GM12874 (cell line): ENCODE measurements around the gene PRKCQ.

ENCODE experiments used
- TF ChIP-seq, protein P1 (sequence below): IDR thresholded peaks from 2 replicates; pipeline ENCODE4 v1.5.1; 2011; ENCODE audit warnings: low read depth, mild to moderate bottlenecking, control low read depth, low read length, moderate library complexity; ENCODE audit not compliant: insufficient read depth

Gene PRKCQ

DNA sequence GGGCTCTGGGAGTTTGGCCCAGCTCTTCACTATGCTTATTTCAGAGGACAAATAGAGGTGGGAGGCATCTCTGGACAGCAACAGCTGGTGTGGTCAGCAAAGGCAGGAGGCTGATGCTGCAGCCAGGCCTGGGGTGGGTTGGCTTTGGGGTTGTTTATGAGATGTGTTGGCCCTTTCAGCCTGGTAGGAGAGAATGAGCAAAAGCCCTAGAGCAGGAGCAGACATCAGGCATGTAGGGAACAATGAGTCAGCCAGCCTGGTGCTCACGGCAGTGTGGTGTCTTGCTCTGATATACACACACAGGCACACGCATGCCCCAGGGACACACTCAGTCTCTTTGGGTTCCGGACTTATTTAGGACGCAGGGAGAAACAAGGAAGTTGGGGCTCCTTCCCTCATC lies 157.1 kb downstream of the PRKCQ start:
- TF ChIP-seq, protein P1, sequence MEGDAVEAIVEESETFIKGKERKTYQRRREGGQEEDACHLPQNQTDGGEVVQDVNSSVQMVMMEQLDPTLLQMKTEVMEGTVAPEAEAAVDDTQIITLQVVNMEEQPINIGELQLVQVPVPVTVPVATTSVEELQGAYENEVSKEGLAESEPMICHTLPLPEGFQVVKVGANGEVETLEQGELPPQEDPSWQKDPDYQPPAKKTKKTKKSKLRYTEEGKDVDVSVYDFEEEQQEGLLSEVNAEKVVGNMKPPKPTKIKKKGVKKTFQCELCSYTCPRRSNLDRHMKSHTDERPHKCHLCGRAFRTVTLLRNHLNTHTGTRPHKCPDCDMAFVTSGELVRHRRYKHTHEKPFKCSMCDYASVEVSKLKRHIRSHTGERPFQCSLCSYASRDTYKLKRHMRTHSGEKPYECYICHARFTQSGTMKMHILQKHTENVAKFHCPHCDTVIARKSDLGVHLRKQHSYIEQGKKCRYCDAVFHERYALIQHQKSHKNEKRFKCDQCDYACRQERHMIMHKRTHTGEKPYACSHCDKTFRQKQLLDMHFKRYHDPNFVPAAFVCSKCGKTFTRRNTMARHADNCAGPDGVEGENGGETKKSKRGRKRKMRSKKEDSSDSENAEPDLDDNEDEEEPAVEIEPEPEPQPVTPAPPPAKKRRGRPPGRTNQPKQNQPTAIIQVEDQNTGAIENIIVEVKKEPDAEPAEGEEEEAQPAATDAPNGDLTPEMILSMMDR, result no peak

DNA sequence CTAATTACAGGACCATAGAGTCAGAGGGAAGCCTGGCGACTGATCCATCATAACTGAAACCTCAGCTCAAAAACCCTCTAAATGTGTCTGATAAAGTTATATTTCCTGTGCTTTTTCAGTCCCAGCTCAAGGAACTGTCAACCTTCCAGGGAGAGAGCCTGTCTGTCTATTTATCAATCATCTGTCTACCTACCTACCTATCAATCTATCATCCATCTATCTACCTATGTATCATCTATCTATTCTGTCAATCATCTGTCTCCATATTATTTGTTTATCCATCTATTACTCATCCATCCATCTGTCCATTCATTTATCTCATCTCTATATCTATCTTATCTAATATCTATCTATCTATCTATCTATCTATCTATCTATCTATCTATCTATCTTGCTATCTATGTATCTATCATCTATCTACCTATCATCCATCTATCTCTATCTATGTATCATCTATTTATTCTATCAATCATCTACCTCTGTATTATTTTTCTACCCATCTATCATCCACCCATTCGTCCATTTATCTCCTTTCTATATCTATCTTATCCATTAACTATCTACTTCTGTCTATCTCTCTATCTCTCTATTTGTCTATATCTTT lies 161.4 kb downstream of the PRKCQ start:
- TF ChIP-seq, protein P1, result no peak

DNA sequence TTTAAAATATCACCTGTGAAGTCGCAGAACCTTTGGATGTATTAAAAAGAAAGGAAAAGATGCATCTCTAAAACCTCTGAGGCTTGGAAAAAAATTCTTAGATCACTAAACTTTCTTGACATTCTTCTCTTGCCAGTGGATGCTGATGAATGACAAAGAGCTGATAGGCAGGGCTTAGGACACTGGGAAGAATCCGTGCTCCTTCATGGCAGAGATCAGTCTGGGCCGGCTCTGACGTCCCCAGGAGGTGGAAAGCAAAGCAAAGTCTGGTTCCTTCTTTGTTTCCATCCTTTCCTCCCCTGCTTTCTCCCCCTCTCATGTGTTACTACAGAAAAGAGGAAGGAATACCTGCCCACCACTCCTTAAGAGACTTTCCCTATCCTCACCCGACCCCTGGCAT lies 161.9 kb downstream of the PRKCQ start:
- TF ChIP-seq, protein P1, result no peak

DNA sequence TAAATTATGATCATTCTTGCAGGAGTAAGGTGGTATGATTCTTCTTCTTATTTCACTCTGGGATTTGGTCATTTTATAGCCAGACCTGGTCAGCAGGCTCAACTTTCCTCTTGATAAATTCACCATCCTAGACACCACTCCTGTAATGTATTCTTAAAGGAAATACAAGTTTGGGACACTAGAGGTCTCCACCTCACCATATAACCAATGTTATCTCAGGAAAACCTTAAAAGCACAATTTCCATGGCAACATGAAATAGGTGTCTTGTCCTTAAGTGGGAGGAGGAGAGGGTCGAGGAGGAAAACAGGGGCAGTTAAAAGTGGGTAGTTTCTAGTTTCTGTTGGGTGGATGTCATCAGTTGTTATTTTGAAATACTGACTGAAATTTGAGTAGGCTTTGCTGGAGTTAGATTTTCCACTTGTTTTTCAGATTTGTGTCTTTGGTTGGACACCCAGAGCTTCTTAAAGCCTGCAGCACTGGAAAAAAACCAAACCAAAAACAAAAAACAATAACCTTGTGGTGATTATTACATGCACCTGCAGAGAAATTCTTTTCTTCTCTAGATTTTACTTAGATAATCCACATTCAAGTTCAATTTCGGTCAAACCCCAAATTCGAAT lies 163.1 kb downstream of the PRKCQ start:
- TF ChIP-seq, protein P1, result peak; percentile 45; the same call in 1 of the 2 replicates

DNA sequence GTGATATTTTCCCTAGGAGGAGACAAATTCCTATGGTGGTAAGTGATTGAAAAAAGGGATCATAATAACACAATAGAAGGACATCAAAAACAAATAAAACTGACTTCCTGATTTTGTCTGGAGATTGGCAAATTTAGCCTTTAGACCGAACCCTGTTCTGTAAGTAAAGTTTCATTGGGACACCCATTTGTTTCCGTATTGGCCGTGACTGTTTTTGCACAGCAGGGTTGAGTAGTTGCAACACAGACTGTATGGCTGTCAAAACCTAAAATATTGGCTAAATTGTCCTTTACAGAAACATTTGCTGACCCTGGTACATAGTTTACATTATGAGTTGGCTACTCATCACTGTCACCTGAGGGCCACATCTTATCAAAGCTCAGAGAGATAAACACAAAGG lies 168.6 kb downstream of the PRKCQ start:
- TF ChIP-seq, protein P1, result no peak

DNA sequence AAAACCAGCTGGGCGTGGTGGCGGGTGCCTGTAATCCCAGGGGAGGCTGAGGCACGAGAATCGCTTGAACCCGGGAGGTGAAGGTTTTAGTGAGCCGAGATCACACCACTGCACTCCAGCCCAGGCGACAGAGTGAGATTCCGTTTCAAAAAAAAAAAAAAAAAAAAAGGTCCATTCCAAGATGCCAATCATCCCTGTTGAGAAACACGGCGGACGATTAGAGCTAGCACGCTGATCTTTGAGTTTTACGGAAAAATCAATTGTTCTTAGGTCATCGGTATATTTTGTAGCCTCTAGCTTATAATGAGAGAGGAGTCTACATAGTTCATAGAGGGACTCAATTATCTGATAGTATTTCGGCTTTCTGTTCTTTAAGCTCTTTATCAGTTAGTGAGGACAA lies 169.2 kb downstream of the PRKCQ start:
- TF ChIP-seq, protein P1, result no peak

DNA sequence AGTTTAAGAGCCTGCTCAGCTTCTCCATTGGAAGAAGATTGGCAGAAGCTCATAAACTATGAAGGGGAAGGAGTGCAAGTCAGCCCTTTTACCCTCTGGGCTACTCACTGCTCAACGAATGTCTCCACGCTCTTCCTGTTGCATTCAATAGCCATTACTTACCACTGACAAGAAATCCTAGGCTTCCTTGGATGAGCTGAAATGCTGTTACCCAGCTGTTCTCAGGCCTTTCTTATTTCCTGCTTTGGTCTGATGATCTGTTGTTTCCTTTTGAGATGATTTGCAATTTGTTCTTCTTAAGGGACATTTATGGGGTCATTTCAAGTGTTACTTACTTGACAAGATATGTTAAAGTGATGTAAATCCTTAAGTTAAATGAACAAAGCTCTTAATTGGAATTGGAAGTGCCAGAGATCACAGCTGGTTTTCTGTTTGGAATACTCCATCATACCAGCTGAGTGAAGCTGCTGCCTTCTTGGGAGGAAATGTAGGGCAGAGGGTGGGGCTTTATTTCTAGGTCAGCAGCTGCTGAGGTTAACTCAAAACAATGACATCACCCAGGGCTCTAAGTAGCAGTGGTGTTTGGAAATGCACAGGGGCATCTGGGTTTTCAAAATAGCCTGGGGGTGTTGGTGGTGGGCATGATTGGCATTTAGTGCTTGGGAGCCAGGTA lies 170.0 kb downstream of the PRKCQ start:
- TF ChIP-seq, protein P1, result no peak
